ENCODE measurements around the gene ATG16L2. TPM values are rescaled to one million over a fixed set of nuclear protein-coding genes. Genes with fewer than 3 reads are reported as not detected.
A peak's percentile ranks its signal among the peaks of the same experiment; 100 is the strongest.

The ATG16L2 gene
- total and polyA plus RNA-seq, 9 of the 15 experiments (the other 6 are each of a cell fraction or from before 2014, with no cell fraction given), result 0.18 to 11.2 (median 6.2) TPM

GRCh38 chr11:72813740-72814285, 398 bp upstream of the ATG16L2 start (continued):
- TF ChIP-seq HINFP (tag; conservative IDR thresholded peaks at IDR 0.05; ENCODE audit: low read depth) (no peak), TSC22D4 (tag; IDR thresholded peaks at IDR 0.05) (no peak), ZBTB7A (IDR thresholded peaks at IDR 0.05; ENCODE audit: borderline replicate concordance, control insufficient read depth, low read depth, low read length) (no peak), ETS1 (conservative IDR thresholded peaks at IDR 0.05; ENCODE audit: control insufficient read depth, low read depth, low read length) (no peak), HIVEP1 (CRISPR knock-in tag; IDR thresholded peaks at IDR 0.05) (peak; percentile 100), RHOXF2B (CRISPR knock-in tag; conservative IDR thresholded peaks at IDR 0.05) (no peak), SNRNP70 (optimal IDR thresholded peaks at IDR 0.05; ENCODE audit: low read depth, low read length) (no peak), ZNF124 (CRISPR knock-in tag; IDR thresholded peaks at IDR 0.05) (no peak), ZFX (CRISPR knock-in tag; IDR thresholded peaks at IDR 0.05) (peak; percentile 74), ZKSCAN8 (CRISPR knock-in tag; IDR thresholded peaks at IDR 0.05) (no peak), ZNF316 (IDR thresholded peaks at IDR 0.05) (no peak), ZNF282 (CRISPR knock-in tag; IDR thresholded peaks at IDR 0.05) (no peak), IFI16 (CRISPR knock-in tag; IDR thresholded peaks at IDR 0.05) (no peak), NBN (IDR thresholded peaks at IDR 0.05; ENCODE audit: low read depth) (0 out of 2 replicates have a peak, but pooled peaks have one; percentile 52), RAD21 (CRISPR knock-in tag; conservative IDR thresholded peaks at IDR 0.05 in 1 of 2, IDR thresholded peaks at IDR 0.05 in 1 of 2) (no peak), POLR3G (IDR thresholded peaks at IDR 0.05; ENCODE audit: extremely low read depth, insufficient read length, insufficient replicate concordance) (no peak), RFX1 (IDR thresholded peaks at IDR 0.05) (no peak), BCL6 (CRISPR knock-in tag; IDR thresholded peaks at IDR 0.05) (no peak), RAD51 (IDR thresholded peaks at IDR 0.05; ENCODE audit: borderline replicate concordance, low read depth) (no peak), POU5F1 (IDR thresholded peaks at IDR 0.05; ENCODE audit: borderline replicate concordance, low read depth, low read length, partially characterized antibody) (no peak)
- TF ChIP-seq, protein P1, sequence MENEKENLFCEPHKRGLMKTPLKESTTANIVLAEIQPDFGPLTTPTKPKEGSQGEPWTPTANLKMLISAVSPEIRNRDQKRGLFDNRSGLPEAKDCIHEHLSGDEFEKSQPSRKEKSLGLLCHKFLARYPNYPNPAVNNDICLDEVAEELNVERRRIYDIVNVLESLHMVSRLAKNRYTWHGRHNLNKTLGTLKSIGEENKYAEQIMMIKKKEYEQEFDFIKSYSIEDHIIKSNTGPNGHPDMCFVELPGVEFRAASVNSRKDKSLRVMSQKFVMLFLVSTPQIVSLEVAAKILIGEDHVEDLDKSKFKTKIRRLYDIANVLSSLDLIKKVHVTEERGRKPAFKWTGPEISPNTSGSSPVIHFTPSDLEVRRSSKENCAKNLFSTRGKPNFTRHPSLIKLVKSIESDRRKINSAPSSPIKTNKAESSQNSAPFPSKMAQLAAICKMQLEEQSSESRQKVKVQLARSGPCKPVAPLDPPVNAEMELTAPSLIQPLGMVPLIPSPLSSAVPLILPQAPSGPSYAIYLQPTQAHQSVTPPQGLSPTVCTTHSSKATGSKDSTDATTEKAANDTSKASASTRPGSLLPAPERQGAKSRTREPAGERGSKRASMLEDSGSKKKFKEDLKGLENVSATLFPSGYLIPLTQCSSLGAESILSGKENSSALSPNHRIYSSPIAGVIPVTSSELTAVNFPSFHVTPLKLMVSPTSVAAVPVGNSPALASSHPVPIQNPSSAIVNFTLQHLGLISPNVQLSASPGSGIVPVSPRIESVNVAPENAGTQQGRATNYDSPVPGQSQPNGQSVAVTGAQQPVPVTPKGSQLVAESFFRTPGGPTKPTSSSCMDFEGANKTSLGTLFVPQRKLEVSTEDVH (IDR thresholded peaks at IDR 0.05; ENCODE audit: low read depth, partially characterized antibody), result no peak
- TF ChIP-seq, protein P2, sequence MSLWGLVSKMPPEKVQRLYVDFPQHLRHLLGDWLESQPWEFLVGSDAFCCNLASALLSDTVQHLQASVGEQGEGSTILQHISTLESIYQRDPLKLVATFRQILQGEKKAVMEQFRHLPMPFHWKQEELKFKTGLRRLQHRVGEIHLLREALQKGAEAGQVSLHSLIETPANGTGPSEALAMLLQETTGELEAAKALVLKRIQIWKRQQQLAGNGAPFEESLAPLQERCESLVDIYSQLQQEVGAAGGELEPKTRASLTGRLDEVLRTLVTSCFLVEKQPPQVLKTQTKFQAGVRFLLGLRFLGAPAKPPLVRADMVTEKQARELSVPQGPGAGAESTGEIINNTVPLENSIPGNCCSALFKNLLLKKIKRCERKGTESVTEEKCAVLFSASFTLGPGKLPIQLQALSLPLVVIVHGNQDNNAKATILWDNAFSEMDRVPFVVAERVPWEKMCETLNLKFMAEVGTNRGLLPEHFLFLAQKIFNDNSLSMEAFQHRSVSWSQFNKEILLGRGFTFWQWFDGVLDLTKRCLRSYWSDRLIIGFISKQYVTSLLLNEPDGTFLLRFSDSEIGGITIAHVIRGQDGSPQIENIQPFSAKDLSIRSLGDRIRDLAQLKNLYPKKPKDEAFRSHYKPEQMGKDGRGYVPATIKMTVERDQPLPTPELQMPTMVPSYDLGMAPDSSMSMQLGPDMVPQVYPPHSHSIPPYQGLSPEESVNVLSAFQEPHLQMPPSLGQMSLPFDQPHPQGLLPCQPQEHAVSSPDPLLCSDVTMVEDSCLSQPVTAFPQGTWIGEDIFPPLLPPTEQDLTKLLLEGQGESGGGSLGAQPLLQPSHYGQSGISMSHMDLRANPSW (CRISPR knock-in tag; IDR thresholded peaks at IDR 0.05), result no peak

All from K562 (cell line).